GM06990 (cell line): Measurements from ENCODE around the gene IRAK4.

Source experiments
- DNase-seq: peaks from one replicate; pipeline ENCODE4 v3.0.0-alpha.2; 2011; ENCODE audit not compliant: insufficient read length; ENCODE audit errors: extremely low read depth
- H3K27me3 ChIP-seq: replicated peaks from 2 replicates; pipeline ENCODE4 v1.6.0; 2011; ENCODE audit warnings: low read length; ENCODE audit not compliant: control insufficient read depth, insufficient read depth
- H3K36me3 ChIP-seq: 2 replicates; pipeline ENCODE4 v1.5.1; 2011; ENCODE audit warnings: low read length; ENCODE audit not compliant: control insufficient read depth, insufficient read depth
- H3K4me3 ChIP-seq: replicated peaks from 2 replicates; pipeline ENCODE4 v1.5.1; 2011; ENCODE audit warnings: low read depth, mild to moderate bottlenecking, control low read depth, low read length
- TF ChIP-seq, protein P1 (sequence below): IDR thresholded peaks from 2 replicates; pipeline ENCODE4 v1.5.1; 2011; ENCODE audit warnings: low read length, control low read depth, mild to moderate bottlenecking, inconsistent platforms; ENCODE audit not compliant: insufficient read depth, poor library complexity, severe bottlenecking

Gene IRAK4

DNA sequence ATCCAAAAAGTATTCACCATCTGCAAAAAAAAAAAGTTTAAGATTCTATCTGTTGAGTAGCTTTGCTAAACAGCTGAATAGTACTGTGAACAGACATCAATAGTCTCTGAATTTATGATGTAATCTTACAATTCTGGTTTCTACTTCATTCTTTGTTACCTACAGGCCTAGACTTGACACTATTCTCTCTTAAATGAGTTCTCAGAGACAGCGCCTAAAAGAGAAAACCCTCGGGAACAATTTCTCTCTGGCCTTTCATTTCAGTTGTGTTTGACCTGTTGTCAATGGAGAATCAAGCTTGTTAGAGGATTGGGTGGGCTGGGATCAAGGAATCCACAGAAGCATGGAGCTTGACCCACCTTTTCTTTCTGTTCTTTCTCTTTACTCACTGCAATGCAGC, 53.3 kb downstream of the IRAK4 start:
- Histone ChIP-seq H3K4me3 (no peak overlapping the region), H3K36me3 (no peaks in the 10 kb centered on the region), H3K27me3 (no peaks in the 10 kb centered on the region)
- no peak for DNase-seq
- TF ChIP-seq, protein P1, sequence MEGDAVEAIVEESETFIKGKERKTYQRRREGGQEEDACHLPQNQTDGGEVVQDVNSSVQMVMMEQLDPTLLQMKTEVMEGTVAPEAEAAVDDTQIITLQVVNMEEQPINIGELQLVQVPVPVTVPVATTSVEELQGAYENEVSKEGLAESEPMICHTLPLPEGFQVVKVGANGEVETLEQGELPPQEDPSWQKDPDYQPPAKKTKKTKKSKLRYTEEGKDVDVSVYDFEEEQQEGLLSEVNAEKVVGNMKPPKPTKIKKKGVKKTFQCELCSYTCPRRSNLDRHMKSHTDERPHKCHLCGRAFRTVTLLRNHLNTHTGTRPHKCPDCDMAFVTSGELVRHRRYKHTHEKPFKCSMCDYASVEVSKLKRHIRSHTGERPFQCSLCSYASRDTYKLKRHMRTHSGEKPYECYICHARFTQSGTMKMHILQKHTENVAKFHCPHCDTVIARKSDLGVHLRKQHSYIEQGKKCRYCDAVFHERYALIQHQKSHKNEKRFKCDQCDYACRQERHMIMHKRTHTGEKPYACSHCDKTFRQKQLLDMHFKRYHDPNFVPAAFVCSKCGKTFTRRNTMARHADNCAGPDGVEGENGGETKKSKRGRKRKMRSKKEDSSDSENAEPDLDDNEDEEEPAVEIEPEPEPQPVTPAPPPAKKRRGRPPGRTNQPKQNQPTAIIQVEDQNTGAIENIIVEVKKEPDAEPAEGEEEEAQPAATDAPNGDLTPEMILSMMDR, result no peak

GRCh38 chr12:43812926-43813325, 54.2 kb downstream of the IRAK4 start:
- no peaks in the 10 kb centered on the region for H3K36me3 ChIP-seq
- TF ChIP-seq, protein P1, result no peak
- no peaks in the 10 kb centered on the region for H3K27me3 ChIP-seq
- no peak for DNase-seq
- H3K4me3 ChIP-seq, result no peak overlapping the region

DNA sequence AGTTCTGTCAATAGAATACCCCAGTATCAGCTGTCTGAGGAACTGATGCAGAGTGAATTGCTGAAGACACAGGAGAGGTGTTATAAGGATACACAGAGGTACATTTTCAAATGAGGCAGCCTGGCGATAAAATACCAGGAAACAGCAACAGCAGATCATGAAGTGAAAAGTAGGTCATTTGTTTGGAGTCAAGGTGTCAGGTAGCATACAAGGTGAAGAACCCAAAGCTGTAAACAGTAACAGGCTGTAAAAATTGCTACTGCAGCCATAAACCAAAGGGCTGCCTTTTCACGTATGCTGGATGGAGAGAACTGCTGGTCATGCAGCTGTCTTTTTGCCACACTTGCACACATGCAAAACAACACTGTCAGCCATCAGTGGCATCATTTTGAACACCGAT, 56.7 kb downstream of the IRAK4 start:
- DNase-seq, result no peak
- no peak overlapping the region for H3K4me3 ChIP-seq
- TF ChIP-seq, protein P1, result no peak
- H3K36me3 ChIP-seq, result no peaks in the 10 kb centered on the region
- H3K27me3 ChIP-seq, result no peaks in the 10 kb centered on the region

DNA sequence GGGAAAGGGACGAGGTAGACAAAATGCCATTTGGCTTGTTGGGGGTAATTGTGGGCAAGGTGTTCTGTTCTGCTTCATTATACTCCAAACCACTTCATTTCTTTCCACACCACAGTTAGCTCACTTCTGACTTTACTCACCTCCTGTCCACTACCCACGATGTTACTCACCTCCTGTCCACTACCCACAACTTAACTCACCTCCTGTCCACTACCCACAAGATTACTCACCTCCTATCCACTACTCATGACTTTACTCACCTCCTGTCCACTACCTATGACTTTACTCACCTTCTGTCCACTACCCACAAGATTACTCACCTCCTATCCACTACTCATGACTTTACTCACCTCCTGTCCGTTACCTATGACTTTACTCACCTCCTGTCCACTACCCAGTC, 57.4 kb downstream of the IRAK4 start:
- no peaks in the 10 kb centered on the region for H3K36me3 ChIP-seq
- no peak for DNase-seq
- H3K4me3 ChIP-seq, result no peak overlapping the region
- H3K27me3 ChIP-seq, result no peaks in the 10 kb centered on the region
- TF ChIP-seq, protein P1, result no peak

- DNase-seq, result no peak
- TF ChIP-seq, protein P1, result no peak
- Histone ChIP-seq H3K4me3 (no peak overlapping the region), H3K27me3 (no peaks in the 10 kb centered on the region), H3K36me3 (no peaks in the 10 kb centered on the region)
These were observed 65.5 kb downstream of the IRAK4 start for GRCh38 chr12:43824207-43824775.

DNA sequence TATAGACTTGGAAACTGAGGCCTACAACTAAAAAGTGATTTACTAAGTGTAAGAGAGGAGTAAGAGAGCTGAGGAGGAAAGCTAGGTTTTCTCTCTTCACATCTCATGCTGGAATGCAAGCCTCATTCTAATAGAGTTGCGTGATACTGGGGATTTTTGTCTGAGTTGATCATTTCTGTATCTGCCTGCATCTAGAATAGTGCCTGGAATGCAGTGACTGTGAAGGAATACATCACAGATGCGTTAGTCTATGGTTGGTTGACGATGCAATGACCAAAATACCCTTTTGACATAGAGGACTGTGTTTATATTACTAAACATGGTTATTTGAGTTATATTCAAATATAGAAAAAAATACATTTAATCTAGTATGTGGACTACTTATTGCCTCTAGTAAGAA, 67.9 kb downstream of the IRAK4 start:
- no peak overlapping the region for H3K4me3 ChIP-seq

More for the DNA sequence above, 67.9 kb downstream of the IRAK4 start:
- Histone ChIP-seq H3K36me3 (no peaks in the 10 kb centered on the region), H3K27me3 (no peaks in the 10 kb centered on the region)
- TF ChIP-seq, protein P1, result no peak
- DNase-seq, result no peak
